Measurements from ENCODE around the gene CERS3.

CERS3 gene

DNA sequence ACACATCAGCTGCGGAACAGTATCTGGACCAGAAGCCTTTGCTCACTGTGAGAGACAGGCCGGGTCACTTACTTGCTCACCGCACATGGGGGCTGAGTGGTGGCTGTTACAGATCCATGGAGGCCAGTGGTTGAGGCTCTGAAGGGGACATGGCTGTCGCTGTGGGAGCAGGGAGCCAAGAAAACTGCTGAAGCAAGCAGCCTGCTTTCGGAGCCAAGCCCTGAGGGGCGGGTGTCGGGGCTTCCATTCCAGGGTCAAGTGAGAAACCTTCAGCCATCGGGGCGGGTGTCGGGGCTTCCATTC is 144.7 kb downstream of the CERS3 start:
- no peak overlapping the region for H3K4me3 ChIP-seq
- TF ChIP-seq, protein P1, sequence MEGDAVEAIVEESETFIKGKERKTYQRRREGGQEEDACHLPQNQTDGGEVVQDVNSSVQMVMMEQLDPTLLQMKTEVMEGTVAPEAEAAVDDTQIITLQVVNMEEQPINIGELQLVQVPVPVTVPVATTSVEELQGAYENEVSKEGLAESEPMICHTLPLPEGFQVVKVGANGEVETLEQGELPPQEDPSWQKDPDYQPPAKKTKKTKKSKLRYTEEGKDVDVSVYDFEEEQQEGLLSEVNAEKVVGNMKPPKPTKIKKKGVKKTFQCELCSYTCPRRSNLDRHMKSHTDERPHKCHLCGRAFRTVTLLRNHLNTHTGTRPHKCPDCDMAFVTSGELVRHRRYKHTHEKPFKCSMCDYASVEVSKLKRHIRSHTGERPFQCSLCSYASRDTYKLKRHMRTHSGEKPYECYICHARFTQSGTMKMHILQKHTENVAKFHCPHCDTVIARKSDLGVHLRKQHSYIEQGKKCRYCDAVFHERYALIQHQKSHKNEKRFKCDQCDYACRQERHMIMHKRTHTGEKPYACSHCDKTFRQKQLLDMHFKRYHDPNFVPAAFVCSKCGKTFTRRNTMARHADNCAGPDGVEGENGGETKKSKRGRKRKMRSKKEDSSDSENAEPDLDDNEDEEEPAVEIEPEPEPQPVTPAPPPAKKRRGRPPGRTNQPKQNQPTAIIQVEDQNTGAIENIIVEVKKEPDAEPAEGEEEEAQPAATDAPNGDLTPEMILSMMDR (IDR thresholded peaks at IDR 0.05) = no peak
- no peaks in the 10 kb centered on the region for H3K4me1 ChIP-seq
- intact Hi-C loops (cut with DNase I; ENCODE audit: low total_unique reads) = loop anchor here (5.0 kb wide), 1 partner anchor 37 kb away; no protein-coding TSS in a partner anchor
- H3K9me3 ChIP-seq = peaks cover 6 to 30% (median 25%) of the 10 kb centered on the region in 3 donors
- DNase-seq = no peak
- peaks cover 0 to 14% (median 4%) of the 10 kb centered on the region in 3 donors for H3K36me3 ChIP-seq
- H3K27ac ChIP-seq = no peak overlapping the region
- peaks cover 0 to 5% of the 10 kb centered on the region in 2 donors for H3K27me3 ChIP-seq

DNA sequence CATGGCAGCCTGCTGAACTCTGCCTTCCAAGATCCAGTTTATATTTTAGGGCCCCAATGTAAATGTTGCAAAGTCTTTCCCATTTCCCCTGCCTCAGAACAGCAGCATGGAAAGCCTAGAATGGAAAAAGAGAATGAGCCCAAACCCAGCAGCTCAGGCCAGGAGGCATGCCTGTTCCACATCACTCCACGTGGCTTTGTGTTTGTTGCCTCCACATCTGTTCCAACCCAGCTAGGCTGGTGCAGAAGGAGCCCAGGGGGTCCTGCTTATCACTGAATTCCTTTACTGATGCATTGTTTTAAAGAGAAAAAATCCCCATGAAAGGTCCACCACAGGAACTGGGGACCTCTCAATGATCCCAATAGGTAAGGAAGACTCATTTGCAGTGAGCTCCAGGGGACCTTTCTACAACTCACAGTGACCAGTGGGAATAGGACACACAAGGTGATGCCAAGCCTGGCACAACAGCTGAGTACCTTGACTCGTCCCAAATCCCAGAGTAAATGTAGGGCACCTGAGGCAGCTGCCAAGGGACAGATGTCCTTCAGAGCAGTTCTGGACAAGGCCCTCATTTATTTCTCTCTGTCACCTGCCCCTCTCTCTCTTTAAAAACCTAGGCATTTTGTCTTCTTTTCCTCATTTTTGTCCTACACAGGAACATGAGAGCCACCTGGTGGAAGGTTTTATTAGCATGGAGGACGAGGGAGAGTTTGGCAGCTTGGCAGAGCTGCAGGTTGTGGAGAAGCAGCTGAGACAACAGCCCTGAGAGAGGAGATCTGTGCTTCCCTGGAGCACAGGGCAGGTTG is 145.2 kb downstream of the CERS3 start:
- Histone ChIP-seq H3K36me3 (peaks cover 0 to 14% (median 4%) of the 10 kb centered on the region in 3 donors), H3K4me1 (no peaks in the 10 kb centered on the region), H3K9me3 (peaks cover 6 to 30% (median 25%) of the 10 kb centered on the region in 3 donors), H3K27ac (no peak overlapping the region), H3K4me3 (no peak overlapping the region), H3K27me3 (peaks cover 0 to 5% of the 10 kb centered on the region in 2 donors)
- intact Hi-C loops (cut with DNase I; ENCODE audit: low total_unique reads) = loop anchor here (5.0 kb wide), 1 partner anchor 36 kb away; no protein-coding TSS in a partner anchor
- DNase-seq = no peak
- TF ChIP-seq, protein P1 (IDR thresholded peaks at IDR 0.05) = peak; percentile 41 to 50

DNA sequence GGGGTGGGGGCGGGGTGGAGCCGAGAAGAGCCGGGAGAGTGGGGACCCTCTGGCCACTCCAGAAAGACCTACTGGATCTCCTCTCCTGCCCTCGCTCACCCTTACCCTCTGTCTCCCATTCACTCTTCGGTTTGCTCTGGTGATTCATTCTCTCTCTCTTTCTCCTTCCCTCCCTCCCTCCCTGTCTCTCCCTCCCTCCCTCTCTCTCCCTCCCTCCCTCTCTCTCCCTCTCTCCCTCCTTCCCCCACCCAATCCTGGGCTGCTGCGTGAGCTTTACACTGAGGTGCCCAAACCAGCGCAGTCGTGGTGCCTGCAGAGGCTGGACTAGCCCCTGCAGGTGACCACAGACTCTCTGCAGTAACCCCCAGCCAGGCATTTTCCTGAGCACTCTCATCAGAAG is 154.8 kb downstream of the CERS3 start:
- DNase-seq = no peak
- Histone ChIP-seq H3K9me3 (peaks cover 0 to 7% (median 4%) of the 10 kb centered on the region in 3 donors), H3K27me3 (peaks cover 0 to 33% of the 10 kb centered on the region in 2 donors), H3K27ac (no peak overlapping the region), H3K4me3 (peak overlapping the region; percentile 43 to 45), H3K36me3 (no peaks in the 10 kb centered on the region), H3K4me1 (peaks cover 0 to 13% (median 9%) of the 10 kb centered on the region in 4 donors)
- TF ChIP-seq, protein P1 (IDR thresholded peaks at IDR 0.05) = no peak
- intact Hi-C loops (cut with DNase I; ENCODE audit: low total_unique reads) = no loop called here

DNA sequence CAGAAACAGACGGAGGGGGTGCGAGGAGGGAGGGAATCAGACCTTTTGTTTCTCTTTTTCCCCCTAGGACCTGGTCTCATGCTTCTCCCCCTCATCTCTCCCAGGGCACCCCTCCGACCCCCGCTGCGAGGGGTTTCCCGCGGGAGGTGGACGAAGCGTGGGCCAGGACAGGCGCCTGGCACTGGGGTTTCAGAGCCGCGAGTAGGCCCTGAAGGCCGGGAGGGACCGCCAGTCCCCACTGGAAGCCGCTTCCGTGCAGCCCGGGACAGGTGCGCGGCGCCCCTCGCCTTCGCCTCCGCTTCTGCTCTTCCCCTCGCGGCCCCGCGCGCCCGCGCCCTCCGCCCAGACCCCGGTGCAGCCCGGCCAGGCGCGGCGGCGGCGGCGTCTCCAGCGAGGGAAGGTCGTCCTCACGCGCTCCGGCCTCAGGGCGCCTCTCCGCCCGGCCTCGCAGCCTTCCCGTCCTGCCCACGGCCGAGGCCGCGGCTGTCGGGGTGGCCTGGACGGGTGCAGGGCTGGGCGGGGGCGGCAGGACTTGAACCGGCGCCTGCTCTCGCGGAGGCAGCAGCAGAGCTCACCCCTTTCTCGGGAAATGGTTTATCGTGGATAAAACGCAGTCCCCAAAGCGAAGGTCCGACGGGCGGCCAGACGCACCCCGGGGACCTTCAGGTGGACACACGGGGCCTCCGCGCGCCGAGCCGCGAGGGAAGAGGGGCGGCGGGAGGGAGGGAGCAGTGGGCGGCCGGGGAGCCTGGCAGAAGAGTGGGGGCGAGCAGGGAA is 155.4 kb downstream of the CERS3 start:
- Histone ChIP-seq H3K36me3 (no peaks in the 10 kb centered on the region), H3K9me3 (peaks cover 0 to 7% (median 4%) of the 10 kb centered on the region in 3 donors), H3K4me1 (peaks cover 0 to 13% (median 9%) of the 10 kb centered on the region in 4 donors), H3K27ac (peak overlapping the region; percentile 25 to 33), H3K4me3 (peak overlapping the region; percentile 43 to 45), H3K27me3 (peaks cover 0 to 33% of the 10 kb centered on the region in 2 donors)
- intact Hi-C loops (cut with DNase I; ENCODE audit: low total_unique reads) = no loop called here
- TF ChIP-seq, protein P1 (IDR thresholded peaks at IDR 0.05) = no peak
- no peak for DNase-seq

DNA sequence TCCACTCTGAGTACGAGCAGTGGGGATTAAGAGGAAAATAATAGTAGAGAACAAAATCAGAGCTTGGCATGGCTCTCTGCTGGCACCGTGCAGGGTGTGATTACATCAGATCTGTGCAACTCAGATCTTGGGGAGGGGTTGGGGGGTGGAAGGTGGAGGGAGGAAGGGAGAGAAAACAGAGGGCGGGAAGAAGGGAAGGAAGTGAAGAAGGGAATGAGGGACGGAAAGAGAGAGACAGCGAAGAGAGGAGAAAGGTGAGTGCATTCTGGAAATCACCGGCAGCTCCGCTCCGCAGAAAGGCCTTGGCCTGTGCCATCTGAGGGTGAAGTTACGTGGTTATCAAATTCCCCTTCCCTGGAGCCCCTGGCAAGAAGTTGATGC is 156.0 kb downstream of the CERS3 start:
- TF ChIP-seq, protein P1 (IDR thresholded peaks at IDR 0.05) = no peak
- peak overlapping the region; percentile 25 to 33 for H3K27ac ChIP-seq
- intact Hi-C loops (cut with DNase I; ENCODE audit: low total_unique reads) = no loop called here
- peak in 1 of 2 donors; percentile 48 for DNase-seq
- peaks cover 0 to 33% of the 10 kb centered on the region in 2 donors for H3K27me3 ChIP-seq
- peaks cover 0 to 7% (median 4%) of the 10 kb centered on the region in 3 donors for H3K9me3 ChIP-seq
- H3K4me3 ChIP-seq = peak overlapping the region; percentile 43 to 45
- peaks cover 0 to 13% (median 9%) of the 10 kb centered on the region in 4 donors for H3K4me1 ChIP-seq
- no peaks in the 10 kb centered on the region for H3K36me3 ChIP-seq

Measured in tibial artery (tissue), 4 donors.